ENCODE measurements around the gene LEMD3.

DNA sequence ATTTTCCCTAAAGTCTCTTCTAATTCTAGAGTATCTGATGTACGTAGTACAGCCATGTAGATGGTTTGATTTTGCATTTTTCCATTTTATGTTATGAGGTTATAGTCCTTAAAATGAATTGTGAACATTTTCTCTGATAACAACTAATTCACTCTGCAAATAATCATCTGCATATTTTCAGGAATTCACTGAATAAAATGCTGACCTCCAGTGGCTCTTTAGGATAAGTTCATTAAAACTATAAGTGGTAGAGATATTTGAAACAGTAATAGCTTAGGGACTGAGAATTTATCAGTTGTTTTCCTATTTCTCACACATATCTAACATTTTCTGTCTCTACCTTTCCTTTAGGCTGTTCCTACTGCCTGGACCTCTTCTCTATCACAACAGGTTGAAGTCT lies 113.5 kb downstream of the LEMD3 start:
- TF ChIP-seq SUZ12 (IDR thresholded peaks at IDR 0.05): no peak
- TF ChIP-seq HDGF (IDR thresholded peaks at IDR 0.05; ENCODE audit: borderline replicate concordance): no peak
- TF ChIP-seq ZNF384 (IDR thresholded peaks at IDR 0.05): no peak
- TF ChIP-seq ARNT (IDR thresholded peaks at IDR 0.05): no peak
- no peak for TF ChIP-seq LEF1 (IDR thresholded peaks at IDR 0.05; ENCODE audit: borderline replicate concordance)
